ENCODE data around the gene ZNF441. TPM values are rescaled to one million over a fixed set of nuclear protein-coding genes. Genes with fewer than 3 reads are reported as not detected.
"Not testable (repeated sequence)": the region's sequence is repeated elsewhere in the genome, so short reads cannot be mapped to it uniquely, and the experiment has no call there.

The ZNF441 gene
- total RNA-seq, 4 donors from 2014 or later: 2.6 to 12.8 (median 4.6) TPM

- ATAC-seq (ENCODE audit: low FRiP score): no peak
- no peak for TF ChIP-seq CTCF (IDR thresholded peaks at IDR 0.05)
- no peak for DNase-seq (ENCODE audit: low spot score)
Measured at GRCh38 chr19:11754663-11755062, 12.1 kb upstream of the ZNF441 start.

- DNase-seq (ENCODE audit: low spot score) (no peak), ATAC-seq (ENCODE audit: low FRiP score) (no peak)
- TF ChIP-seq CTCF (IDR thresholded peaks at IDR 0.05): no peak
Measured at GRCh38 chr19:11756965-11757364, 9.8 kb upstream of the ZNF441 start.

GRCh38 chr19:11759805-11760204, 7.0 kb upstream of the ZNF441 start:
- ATAC-seq (ENCODE audit: low FRiP score): no peak
- no peak for TF ChIP-seq CTCF (IDR thresholded peaks at IDR 0.05)
- DNase-seq (ENCODE audit: low spot score): no peak

- no peak for DNase-seq (ENCODE audit: low spot score)
- ATAC-seq (ENCODE audit: low FRiP score): no peak
- TF ChIP-seq CTCF (IDR thresholded peaks at IDR 0.05): no peak
Measured at GRCh38 chr19:11763117-11763516, 3.7 kb upstream of the ZNF441 start.

GRCh38 chr19:11763611-11764010, 3.2 kb upstream of the ZNF441 start:
- DNase-seq (ENCODE audit: low spot score) (no peak), ATAC-seq (ENCODE audit: low FRiP score) (no peak)
- TF ChIP-seq CTCF (IDR thresholded peaks at IDR 0.05): no peak

- no peak for ATAC-seq (ENCODE audit: low FRiP score)
- no peak for DNase-seq (ENCODE audit: low spot score)
- TF ChIP-seq CTCF (IDR thresholded peaks at IDR 0.05): no peak
Measured at GRCh38 chr19:11767633-11768133, 883 bp downstream of the ZNF441 start.

GRCh38 chr19:11769995-11770394, 3.2 kb downstream of the ZNF441 start:
- no peak for ATAC-seq (ENCODE audit: low FRiP score)
- no peak for DNase-seq (ENCODE audit: low spot score)
- no peak for TF ChIP-seq CTCF (IDR thresholded peaks at IDR 0.05)

GRCh38 chr19:11771520-11771919, 4.7 kb downstream of the ZNF441 start:
- not testable (repeated sequence) for DNase-seq (ENCODE audit: low spot score); ATAC-seq (ENCODE audit: low FRiP score)

GRCh38 chr19:11776669-11777068, 9.9 kb downstream of the ZNF441 start:
- ATAC-seq (ENCODE audit: low FRiP score); DNase-seq (ENCODE audit: low spot score): not testable (repeated sequence)
